HL-60 (cell line): ENCODE data around the gene BEST1.

ENCODE experiments used
- POLR2AphosphoS5 ChIP-seq: IDR thresholded peaks from 2 replicates; pipeline ENCODE4 v1.6.1; 2012; ENCODE audit warnings: low read depth
- TF ChIP-seq, protein P1 (sequence below): IDR thresholded peaks from one replicate; pipeline ENCODE4 v1.5.1; 2011; ENCODE audit warnings: low read length, control low read depth, inconsistent platforms; ENCODE audit not compliant: insufficient read depth

DNA sequence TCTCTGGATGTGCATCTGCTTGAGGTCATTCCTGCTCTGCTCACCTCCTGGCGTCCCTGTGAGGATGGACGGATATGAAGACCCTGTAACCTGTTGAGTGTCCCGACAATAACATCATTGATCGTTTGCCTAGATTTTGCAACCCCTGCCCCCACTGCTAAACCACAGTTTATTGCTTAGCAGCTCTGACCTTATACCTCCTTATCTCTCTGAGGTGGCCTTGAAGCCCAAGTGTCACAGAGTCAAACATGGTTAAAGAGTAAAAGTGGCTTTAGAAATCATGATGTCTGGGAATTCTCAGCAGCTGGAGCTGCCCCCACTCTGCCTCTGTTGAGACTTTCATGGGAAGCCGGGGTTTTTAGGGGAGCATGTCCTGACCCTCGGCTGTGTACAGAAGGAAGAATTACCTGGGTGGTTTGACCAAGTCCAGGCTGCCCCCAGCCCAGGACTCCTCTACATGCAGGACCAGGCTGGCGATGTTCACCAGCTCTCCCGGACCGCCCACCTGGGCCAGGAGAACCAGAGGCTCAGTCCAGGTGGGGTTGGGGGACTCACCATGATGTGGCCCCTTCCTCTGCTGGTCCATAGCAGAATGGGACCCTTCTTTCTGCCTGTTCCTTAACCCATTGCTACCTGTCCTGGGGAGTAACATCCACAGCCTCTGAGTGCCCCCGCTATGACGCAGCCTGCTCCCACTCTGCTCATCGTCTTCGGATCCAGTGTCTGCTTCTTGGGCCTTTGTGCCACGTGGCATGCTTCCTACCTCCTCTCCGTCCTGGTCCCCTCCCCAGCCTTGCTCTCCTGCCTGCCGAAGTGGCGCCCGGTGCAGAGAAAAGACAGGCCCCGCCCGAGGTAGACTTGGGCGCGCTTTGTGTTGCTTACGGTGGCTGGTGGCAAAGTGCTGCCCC is 50.6 kb downstream of the BEST1 start:
- no peak for TF ChIP-seq POLR2AphosphoS5
- TF ChIP-seq, protein P1, sequence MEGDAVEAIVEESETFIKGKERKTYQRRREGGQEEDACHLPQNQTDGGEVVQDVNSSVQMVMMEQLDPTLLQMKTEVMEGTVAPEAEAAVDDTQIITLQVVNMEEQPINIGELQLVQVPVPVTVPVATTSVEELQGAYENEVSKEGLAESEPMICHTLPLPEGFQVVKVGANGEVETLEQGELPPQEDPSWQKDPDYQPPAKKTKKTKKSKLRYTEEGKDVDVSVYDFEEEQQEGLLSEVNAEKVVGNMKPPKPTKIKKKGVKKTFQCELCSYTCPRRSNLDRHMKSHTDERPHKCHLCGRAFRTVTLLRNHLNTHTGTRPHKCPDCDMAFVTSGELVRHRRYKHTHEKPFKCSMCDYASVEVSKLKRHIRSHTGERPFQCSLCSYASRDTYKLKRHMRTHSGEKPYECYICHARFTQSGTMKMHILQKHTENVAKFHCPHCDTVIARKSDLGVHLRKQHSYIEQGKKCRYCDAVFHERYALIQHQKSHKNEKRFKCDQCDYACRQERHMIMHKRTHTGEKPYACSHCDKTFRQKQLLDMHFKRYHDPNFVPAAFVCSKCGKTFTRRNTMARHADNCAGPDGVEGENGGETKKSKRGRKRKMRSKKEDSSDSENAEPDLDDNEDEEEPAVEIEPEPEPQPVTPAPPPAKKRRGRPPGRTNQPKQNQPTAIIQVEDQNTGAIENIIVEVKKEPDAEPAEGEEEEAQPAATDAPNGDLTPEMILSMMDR = no peak
